Left lung (tissue), 10 donors: ENCODE measurements around the gene CACNA1H. TPM values are rescaled to one million over a fixed set of nuclear protein-coding genes. Genes with fewer than 3 reads are reported as not detected.

Experiments
- ATAC-seq: fragments of 200-7000 bp; cut with Tn5 transposase; one replicate; pipeline ENCODE4 v1.9.1; 2020; ENCODE audit warnings: moderate library complexity
- DNase-seq, 4 donors: peaks; one replicate each; pipeline ENCODE4 v3.0.0-alpha.2; 2013 to 2020
- H3K27ac ChIP-seq, 2 donors: fragments of 200-600 bp; sonication (generic) in 1 of 2; one replicate each; pipeline versions ENCODE4 v1.5.0 to v1.8.0; 2020 to 2021
- H3K27me3 ChIP-seq, 2 donors: fragments of 200-600 bp; sonication (generic) in 1 of 2; one replicate each; pipeline versions ENCODE4 v1.5.0 to v1.8.0; 2020 to 2021
- H3K36me3 ChIP-seq, 2 donors: fragments of 200-600 bp; sonication (generic) in 1 of 2; one replicate each; pipeline versions ENCODE4 v1.5.0 to v1.8.0; 2020 to 2021
- H3K4me1 ChIP-seq, 2 donors: fragments of 200-600 bp; one replicate each; pipeline ENCODE4 v1.8.0; 2021
- H3K4me3 ChIP-seq, 2 donors: fragments of 200-600 bp; sonication (generic) in 1 of 2; one replicate each; pipeline versions ENCODE4 v1.5.0 to v1.8.0; 2020 to 2021; ENCODE audit warnings: mild to moderate bottlenecking in 1 of 2
- H3K9me3 ChIP-seq, 2 donors: fragments of 200-600 bp; sonication (generic) in 1 of 2; one replicate each; pipeline versions ENCODE4 v1.5.0 to v1.8.0; 2020 to 2021
- intact Hi-C, 2 donors: fragments of 100-400 bp; cut with DNase I; formaldehyde crosslinking; loops; one replicate each; pipeline versions ENCODE4 v1.11.2 to v1.14.2; 2022
- polyA plus RNA-seq, 6 donors: library from polyadenylated mRNA; unstranded; fragments of 120-200 nt; gene quantifications; one replicate each; pipeline ENCODE4 v1.2.1, GENCODE V29; 2013; ENCODE audit not compliant: insufficient read length in 6 of 6
- total RNA-seq, 2 donors: library from RNA; stranded (reverse); fragmentation: NEBNext Ultra II Directional; extraction: Animal tissue kit (Norgen Biotek cat#: 25700); gene quantifications; one replicate each; pipeline ENCODE4 v1.2.1, GENCODE V29; 2021
- TF ChIP-seq, protein P1 (sequence below), 2 donors: fragments of 200-600 bp; sonication (generic) in 1 of 2; IDR thresholded peaks; one replicate each; pipeline versions ENCODE4 v1.5.0 to v1.8.0; 2021; ENCODE audit warnings: antibody characterized with exemption in 2 of 2
- donor health status: DM: no; HTN: yes; CAD: no.
- donor health status: DM: no; HTN: no; CAD: no.

CACNA1H gene
- total and polyA plus RNA-seq, 8 donors, result 3.4 to 14.0 (median 7.1) TPM

DNA sequence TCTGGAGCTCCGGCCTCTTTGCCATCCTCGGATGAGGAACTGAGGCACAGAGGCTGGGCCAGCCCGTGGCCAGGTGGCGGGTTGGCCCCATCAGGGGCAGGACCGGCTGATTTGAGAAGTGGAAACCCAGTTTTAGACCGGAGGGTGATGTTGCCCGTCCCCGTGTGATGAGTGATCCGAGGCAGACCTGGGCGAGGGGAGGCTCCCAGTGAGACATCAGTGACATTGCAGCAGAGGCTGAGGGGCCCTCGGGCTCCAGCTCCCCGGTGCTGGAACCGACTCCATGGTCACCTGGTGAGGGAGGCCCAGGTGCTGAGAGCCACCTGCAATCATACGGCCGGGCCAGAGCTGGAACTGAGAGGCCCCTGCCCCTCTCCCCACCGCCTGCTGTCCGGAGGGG is 26.9 kb upstream of the CACNA1H start:
- H3K36me3 ChIP-seq, result no peaks in the 10 kb centered on the region
- no peak overlapping the region for H3K4me3 ChIP-seq
- peaks cover 0 to 82% of the 10 kb centered on the region in 2 donors for H3K27me3 ChIP-seq
- H3K9me3 ChIP-seq, result no peaks in the 10 kb centered on the region
- no peak overlapping the region for H3K27ac ChIP-seq
- intact Hi-C loops, result no loop called here
- TF ChIP-seq, protein P1, sequence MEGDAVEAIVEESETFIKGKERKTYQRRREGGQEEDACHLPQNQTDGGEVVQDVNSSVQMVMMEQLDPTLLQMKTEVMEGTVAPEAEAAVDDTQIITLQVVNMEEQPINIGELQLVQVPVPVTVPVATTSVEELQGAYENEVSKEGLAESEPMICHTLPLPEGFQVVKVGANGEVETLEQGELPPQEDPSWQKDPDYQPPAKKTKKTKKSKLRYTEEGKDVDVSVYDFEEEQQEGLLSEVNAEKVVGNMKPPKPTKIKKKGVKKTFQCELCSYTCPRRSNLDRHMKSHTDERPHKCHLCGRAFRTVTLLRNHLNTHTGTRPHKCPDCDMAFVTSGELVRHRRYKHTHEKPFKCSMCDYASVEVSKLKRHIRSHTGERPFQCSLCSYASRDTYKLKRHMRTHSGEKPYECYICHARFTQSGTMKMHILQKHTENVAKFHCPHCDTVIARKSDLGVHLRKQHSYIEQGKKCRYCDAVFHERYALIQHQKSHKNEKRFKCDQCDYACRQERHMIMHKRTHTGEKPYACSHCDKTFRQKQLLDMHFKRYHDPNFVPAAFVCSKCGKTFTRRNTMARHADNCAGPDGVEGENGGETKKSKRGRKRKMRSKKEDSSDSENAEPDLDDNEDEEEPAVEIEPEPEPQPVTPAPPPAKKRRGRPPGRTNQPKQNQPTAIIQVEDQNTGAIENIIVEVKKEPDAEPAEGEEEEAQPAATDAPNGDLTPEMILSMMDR (IDR thresholded peaks at IDR 0.05), result no peak
- H3K4me1 ChIP-seq, result no peaks in the 10 kb centered on the region
- ATAC-seq (no peak), DNase-seq (no peak)

DNA sequence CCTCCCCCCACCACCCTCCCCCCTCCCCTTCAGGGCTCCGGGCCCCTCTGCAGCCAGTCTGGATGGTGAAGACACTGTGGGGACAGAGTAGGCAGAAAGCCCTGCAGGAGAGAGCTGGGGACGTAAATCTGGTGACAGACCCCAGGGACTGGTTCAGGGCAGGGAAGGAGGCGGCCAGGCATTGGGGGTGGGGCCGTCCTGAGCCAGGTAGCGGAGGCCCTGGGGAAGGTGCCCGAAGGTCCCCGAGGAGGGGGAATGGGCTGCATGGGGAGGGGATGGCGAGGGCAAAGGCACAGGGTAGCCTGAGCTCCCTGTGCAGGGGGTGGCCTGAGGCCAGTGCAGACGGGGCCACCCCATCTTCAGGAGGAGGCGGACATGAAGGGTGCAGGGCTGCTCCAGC is 26.3 kb upstream of the CACNA1H start:
- DNase-seq (no peak), ATAC-seq (no peak)
- Histone ChIP-seq H3K27ac (no peak overlapping the region), H3K27me3 (peaks cover 0 to 82% of the 10 kb centered on the region in 2 donors), H3K4me3 (no peak overlapping the region), H3K9me3 (no peaks in the 10 kb centered on the region), H3K36me3 (no peaks in the 10 kb centered on the region), H3K4me1 (no peaks in the 10 kb centered on the region)
- intact Hi-C loops, result no loop called here
- TF ChIP-seq, protein P1 (IDR thresholded peaks at IDR 0.05), result no peak

DNA sequence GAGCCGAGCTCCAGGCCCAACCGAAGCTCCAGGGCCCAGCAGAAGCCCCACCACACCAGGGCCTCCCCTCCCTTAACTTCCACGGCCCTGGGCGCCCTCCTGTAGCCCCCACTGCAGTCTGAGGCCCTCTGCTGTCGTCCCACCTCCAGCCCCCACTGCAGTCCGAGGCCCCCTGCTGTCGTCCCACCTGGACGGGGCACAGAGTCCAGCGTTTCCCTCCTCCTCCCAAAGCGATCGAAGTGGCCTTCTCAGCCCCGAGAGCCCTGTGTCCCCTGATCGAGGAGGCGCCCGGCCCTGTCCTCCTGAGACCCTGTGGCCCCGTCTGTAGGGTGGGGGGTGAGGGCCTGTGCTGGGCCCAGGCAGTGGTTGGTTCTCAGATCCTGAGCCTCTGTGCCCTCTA is 25.8 kb upstream of the CACNA1H start:
- H3K36me3 ChIP-seq, result no peaks in the 10 kb centered on the region
- H3K27me3 ChIP-seq, result peaks cover 0 to 80% of the 10 kb centered on the region in 2 donors
- TF ChIP-seq, protein P1 (IDR thresholded peaks at IDR 0.05), result no peak
- DNase-seq, result no peak
- H3K27ac ChIP-seq, result no peak overlapping the region
- H3K4me1 ChIP-seq, result no peaks in the 10 kb centered on the region
- H3K4me3 ChIP-seq, result no peak overlapping the region
- ATAC-seq, result no peak
- no peaks in the 10 kb centered on the region for H3K9me3 ChIP-seq
- intact Hi-C loops, result no loop called here

DNA sequence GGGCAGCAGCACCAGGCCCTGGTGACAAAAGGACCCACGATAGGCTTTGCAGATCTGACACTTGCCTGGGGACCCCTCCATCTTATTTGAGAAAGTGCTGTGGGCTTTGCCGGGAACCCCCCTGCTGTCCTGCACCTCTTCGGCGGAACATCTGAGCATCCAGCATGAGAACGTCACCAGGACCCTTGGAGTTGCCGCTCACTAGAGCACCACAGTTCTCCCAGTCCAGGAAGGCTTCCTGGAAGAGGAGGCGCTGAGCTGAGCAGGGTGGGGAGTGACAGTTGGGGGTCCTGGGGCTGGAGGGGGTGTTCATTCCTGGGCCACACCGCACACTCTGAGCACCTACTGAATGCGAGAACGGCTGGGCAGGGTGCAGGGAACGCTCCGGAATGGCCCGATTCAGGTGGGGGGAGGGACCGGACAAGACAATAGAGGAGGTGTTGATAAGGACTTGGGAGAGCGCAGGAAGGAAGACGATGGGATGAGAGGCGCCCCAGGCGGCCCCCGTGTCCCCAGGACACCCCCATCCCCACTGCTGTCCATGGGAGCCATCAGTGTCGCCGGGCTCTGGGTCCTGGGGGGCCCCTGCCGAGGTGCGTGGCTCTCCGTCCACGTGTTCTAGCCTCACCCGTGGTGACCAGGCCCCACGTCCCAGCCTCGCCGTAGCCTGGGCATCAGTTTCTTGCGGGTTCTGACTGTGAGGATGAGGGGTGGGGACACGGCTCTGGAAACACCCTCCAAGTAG is 24.8 kb upstream of the CACNA1H start:
- TF ChIP-seq, protein P1 (IDR thresholded peaks at IDR 0.05), result no peak

DNA sequence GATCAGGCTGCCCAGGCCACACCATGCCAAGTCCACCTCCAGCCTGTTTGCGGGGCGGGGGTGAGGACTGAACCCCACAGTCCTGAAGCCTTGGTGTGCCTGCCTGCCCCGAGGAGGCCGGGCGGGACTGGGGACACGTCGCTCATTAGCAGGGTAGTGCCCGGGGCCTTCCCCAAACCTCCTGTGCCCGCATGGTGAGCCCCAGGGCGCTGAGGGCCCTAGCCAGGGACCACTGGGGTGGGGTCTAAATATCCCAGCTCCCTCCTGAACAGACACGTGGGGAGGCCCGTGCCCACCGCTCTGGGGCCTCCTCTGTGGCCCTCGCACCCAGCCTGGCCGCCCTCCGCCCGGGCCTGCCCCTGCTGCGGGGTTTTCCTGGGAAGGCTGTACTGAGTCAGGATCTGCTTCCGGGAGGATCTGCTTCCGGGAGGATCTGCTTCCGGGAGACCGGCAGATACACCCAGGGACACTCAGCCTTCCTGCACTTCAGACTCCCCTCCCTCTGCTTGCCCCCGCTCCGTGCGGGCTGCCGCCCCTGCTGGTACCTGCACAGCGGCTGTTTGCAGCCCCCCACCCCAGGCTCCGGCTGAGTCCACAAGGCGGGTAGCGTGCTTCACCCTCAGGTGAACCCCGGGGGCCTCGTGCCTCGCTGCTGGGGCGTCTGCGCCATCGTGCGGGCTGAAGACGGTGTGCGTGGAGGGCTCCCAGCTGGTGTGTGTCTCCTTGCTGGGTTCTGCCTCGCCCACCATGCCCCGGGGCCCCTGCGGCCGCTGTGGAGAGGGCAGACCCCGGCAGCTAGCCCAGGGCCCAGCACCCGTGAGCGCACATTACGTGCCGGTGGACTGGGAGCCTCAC is 23.6 kb upstream of the CACNA1H start:
- TF ChIP-seq, protein P1 (IDR thresholded peaks at IDR 0.05), result no peak
- H3K4me1 ChIP-seq, result no peaks in the 10 kb centered on the region
- H3K9me3 ChIP-seq, result no peaks in the 10 kb centered on the region
- DNase-seq (no peak), ATAC-seq (no peak)
- H3K4me3 ChIP-seq, result no peak overlapping the region
- peaks cover 0 to 81% of the 10 kb centered on the region in 2 donors for H3K27me3 ChIP-seq
- no peak overlapping the region for H3K27ac ChIP-seq
- no peaks in the 10 kb centered on the region for H3K36me3 ChIP-seq
- intact Hi-C loops, result no loop called here

More for the DNA sequence above, 24.8 kb upstream of the CACNA1H start:
- Histone ChIP-seq H3K4me3 (no peak overlapping the region), H3K27ac (no peak overlapping the region), H3K36me3 (no peaks in the 10 kb centered on the region), H3K4me1 (no peaks in the 10 kb centered on the region), H3K27me3 (peaks cover 0 to 81% of the 10 kb centered on the region in 2 donors), H3K9me3 (no peaks in the 10 kb centered on the region)
- intact Hi-C loops, result no loop called here
- ATAC-seq, result no peak
- no peak for DNase-seq
